Measurements from ENCODE around the gene KAT7. TPM values are rescaled to one million over a fixed set of nuclear protein-coding genes. Genes with fewer than 3 reads are reported as not detected.

KAT7 gene
- total RNA-seq, 1 donor from 2014 or later: 30.5 TPM

DNA sequence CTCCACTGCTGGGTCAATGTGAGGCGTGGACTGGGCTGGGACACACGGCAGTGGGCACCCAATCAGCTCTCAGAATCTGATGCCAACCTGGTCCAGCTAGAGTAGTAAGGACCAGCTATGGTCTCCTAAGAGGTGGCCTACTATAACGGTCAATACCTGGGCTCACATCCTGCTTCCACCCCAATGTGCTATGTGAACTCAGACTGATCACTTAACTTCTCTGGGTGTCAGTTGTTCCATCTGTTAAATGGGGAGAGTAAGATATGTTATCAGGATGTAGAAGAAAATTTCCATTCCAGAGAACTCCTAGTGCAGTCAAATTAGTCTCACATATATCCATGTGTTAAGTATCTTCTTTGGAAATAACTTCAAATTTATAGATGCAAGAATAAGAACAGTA lies 38.8 kb upstream of the KAT7 start:
- Histone ChIP-seq H3K36me3 (ENCODE audit: control insufficient read depth, insufficient read depth, low read length) (no peaks in the 10 kb centered on the region), H3K27me3 (ENCODE audit: control insufficient read depth, insufficient read depth, low read length) (no peaks in the 10 kb centered on the region), H3K4me3 (ENCODE audit: low read depth, low read length) (no peak overlapping the region)
- TF ChIP-seq, protein P1, sequence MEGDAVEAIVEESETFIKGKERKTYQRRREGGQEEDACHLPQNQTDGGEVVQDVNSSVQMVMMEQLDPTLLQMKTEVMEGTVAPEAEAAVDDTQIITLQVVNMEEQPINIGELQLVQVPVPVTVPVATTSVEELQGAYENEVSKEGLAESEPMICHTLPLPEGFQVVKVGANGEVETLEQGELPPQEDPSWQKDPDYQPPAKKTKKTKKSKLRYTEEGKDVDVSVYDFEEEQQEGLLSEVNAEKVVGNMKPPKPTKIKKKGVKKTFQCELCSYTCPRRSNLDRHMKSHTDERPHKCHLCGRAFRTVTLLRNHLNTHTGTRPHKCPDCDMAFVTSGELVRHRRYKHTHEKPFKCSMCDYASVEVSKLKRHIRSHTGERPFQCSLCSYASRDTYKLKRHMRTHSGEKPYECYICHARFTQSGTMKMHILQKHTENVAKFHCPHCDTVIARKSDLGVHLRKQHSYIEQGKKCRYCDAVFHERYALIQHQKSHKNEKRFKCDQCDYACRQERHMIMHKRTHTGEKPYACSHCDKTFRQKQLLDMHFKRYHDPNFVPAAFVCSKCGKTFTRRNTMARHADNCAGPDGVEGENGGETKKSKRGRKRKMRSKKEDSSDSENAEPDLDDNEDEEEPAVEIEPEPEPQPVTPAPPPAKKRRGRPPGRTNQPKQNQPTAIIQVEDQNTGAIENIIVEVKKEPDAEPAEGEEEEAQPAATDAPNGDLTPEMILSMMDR (IDR thresholded peaks at IDR 0.05; ENCODE audit: insufficient read depth, low read length, poor library complexity, severe bottlenecking): no peak
- DNase-seq (ENCODE audit: low read depth): no peak

DNA sequence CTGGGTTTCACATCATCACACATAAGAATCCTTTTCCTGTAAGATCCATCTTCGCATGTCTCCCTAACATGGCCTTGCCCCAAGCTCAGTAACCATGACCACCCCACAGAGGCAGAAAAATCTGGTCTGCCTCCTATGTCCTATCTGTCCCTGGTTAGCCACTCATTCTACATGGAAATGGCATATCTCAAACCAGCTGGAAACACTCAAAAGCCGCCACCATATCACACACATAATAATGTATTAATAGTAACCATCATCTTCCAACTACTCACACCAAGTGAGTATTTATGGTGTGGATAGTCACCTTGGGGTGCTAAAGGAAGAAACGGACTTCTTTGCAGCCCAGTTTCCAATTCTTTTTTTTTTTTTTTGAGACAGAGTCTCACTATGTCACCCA lies 36.0 kb upstream of the KAT7 start:
- no peaks in the 10 kb centered on the region for H3K36me3 ChIP-seq (ENCODE audit: control insufficient read depth, insufficient read depth, low read length)
- H3K4me3 ChIP-seq (ENCODE audit: low read depth, low read length): no peak overlapping the region
- DNase-seq (ENCODE audit: low read depth): no peak
- H3K27me3 ChIP-seq (ENCODE audit: control insufficient read depth, insufficient read depth, low read length): no peaks in the 10 kb centered on the region
- TF ChIP-seq, protein P1 (IDR thresholded peaks at IDR 0.05; ENCODE audit: insufficient read depth, low read length, poor library complexity, severe bottlenecking): no peak

DNA sequence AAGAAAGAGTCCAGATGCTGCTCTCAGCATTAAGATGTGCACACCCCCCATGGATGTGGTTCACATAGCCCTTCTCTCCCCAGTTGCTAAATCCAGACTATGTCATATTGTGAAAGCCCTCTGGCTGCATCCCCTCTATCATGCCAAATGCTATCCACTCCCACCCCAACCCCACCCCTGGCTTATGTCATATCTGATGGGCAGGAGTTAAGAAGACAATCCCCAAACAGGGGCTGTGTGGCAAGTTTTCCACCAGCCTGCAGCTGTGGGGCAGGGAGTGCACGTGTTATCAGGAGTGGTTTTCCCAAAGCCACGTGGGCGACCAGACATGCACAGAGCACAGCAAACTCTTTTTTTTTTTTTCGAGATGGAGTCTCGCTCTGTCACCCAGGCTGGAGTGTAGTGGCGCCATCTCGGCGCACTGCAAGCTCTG lies 34.5 kb upstream of the KAT7 start:
- DNase-seq (ENCODE audit: low read depth): no peak
- TF ChIP-seq, protein P1 (IDR thresholded peaks at IDR 0.05; ENCODE audit: insufficient read depth, low read length, poor library complexity, severe bottlenecking): no peak
- no peaks in the 10 kb centered on the region for H3K36me3 ChIP-seq (ENCODE audit: control insufficient read depth, insufficient read depth, low read length)
- no peak overlapping the region for H3K4me3 ChIP-seq (ENCODE audit: low read depth, low read length)
- H3K27me3 ChIP-seq (ENCODE audit: control insufficient read depth, insufficient read depth, low read length): no peaks in the 10 kb centered on the region

DNA sequence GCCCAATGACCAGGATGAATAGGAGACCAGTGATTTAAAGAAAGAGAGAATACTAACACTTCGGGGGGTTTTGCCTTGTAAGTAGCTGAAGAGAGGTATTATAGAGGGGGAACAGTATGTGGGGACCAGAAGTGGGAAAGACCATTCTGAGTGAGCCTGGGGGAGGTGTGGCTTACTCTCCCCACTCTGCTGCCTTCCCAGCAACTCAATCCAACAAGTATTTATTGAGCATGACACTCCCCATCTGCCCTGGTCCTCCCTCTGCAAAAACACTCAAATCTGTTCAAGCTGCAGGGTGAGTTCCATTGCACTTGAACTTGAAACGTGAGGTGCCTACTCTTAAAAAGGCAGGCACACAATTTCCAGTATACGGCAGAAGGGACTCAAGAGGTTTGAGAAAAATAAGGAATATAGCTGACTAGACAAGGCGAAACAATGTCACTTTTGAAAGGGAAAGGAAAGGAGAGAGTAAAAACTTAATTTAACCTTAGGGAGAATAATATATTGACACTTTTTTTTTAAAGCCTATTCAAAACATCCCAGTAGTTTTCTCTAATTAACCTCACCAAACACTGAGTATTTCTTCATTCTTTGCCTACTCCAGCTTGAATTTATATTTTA lies 32.7 kb upstream of the KAT7 start:
- no peaks in the 10 kb centered on the region for H3K36me3 ChIP-seq (ENCODE audit: control insufficient read depth, insufficient read depth, low read length)
- H3K4me3 ChIP-seq (ENCODE audit: low read depth, low read length): no peak overlapping the region
- TF ChIP-seq, protein P1 (IDR thresholded peaks at IDR 0.05; ENCODE audit: insufficient read depth, low read length, poor library complexity, severe bottlenecking): no peak
- no peak for DNase-seq (ENCODE audit: low read depth)
- H3K27me3 ChIP-seq (ENCODE audit: control insufficient read depth, insufficient read depth, low read length): no peaks in the 10 kb centered on the region

DNA sequence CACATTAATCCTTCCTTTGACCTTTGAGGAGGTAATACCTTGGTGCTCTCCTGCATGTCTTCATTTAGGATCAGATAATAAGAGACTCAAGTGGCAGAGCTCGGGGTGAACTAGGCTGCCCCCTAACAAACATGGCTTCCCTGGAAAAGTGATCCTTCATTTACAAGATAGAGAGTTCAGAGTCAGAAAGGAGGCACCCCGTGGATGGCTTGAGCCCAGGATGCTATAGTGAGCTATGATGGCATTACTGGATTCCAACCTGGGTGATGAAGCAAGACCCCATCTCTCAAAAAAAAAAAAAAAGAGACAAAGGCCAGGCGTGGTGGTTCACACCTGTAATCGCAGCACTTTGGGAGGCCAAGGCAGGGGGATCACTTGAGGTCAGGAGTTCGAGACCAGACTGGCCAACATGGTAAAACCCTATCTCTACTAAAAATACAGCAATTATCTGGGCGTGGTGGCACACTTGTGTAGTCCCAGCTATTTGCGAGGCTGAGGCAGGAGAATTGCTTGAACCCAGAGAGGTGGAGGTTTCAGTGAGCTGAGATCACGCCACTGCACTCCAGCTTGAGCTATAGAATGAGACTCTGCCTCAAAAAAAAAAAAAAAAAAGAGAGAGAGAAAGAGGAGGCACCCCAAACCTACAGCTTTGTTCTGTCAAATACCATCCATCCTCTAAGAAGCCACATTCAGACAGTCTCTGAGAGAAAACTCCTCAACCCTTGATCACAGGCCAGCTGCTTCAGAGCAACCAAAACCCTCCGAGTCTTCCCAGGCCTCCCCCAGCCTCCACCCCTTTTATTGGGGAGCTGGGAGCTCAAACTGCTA lies 31.9 kb upstream of the KAT7 start:
- no peak for DNase-seq (ENCODE audit: low read depth)
- H3K4me3 ChIP-seq (ENCODE audit: low read depth, low read length): no peak overlapping the region
- H3K36me3 ChIP-seq (ENCODE audit: control insufficient read depth, insufficient read depth, low read length): no peaks in the 10 kb centered on the region
- H3K27me3 ChIP-seq (ENCODE audit: control insufficient read depth, insufficient read depth, low read length): no peaks in the 10 kb centered on the region
- TF ChIP-seq, protein P1 (IDR thresholded peaks at IDR 0.05; ENCODE audit: insufficient read depth, low read length, poor library complexity, severe bottlenecking): no peak

Data from kidney epithelial cell (primary cell).